Measurements from ENCODE around the gene PRM3.
"Not testable (repeated sequence)": the region's sequence is repeated elsewhere in the genome, so short reads cannot be mapped to it uniquely, and the experiment has no call there.

GRCh38 chr16:11298950-11299547 lies 25.6 kb upstream of the PRM3 start:
- not testable (repeated sequence) for TF ChIP-seq CTCF (IDR thresholded peaks at IDR 0.05; ENCODE audit: low read length); EZH2 (IDR thresholded peaks at IDR 0.05; ENCODE audit: borderline replicate concordance, low read length)
